Ascending aorta (tissue), 2 donors: ENCODE results near the gene KRTAP10-3. TPM values are rescaled to one million over a fixed set of nuclear protein-coding genes. Genes with fewer than 3 reads are reported as not detected.

Experiments
- DNase-seq, 2 donors: peaks; one replicate each; pipeline ENCODE4 v3.0.0-alpha.2; 2019; ENCODE audit warnings: low spot score in 2 of 2
- H3K27ac ChIP-seq, 2 donors: fragments of 200-600 bp; sonication (generic); one replicate each; pipeline ENCODE4 v1.5.1; 2016 to 2017; ENCODE audit warnings: mild to moderate bottlenecking in 1 of 2
- H3K27me3 ChIP-seq: fragments of 200-600 bp; sonication (generic); one replicate; pipeline ENCODE4 v1.5.1; 2017
- H3K36me3 ChIP-seq, 2 donors: fragments of 200-600 bp; sonication (generic); one replicate each; pipeline ENCODE4 v1.5.1; 2016
- H3K4me1 ChIP-seq, 2 donors: fragments of 200-600 bp; sonication (generic); one replicate each; pipeline ENCODE4 v1.5.1; 2016 to 2017; ENCODE audit warnings: mild to moderate bottlenecking in 1 of 2
- H3K4me3 ChIP-seq, 2 donors: fragments of 200-600 bp; sonication (generic); one replicate each; pipeline ENCODE4 v1.5.1; 2016 to 2017; ENCODE audit warnings: mild to moderate bottlenecking in 1 of 2
- H3K9me3 ChIP-seq, 2 donors: fragments of 200-600 bp; sonication (generic); one replicate each; pipeline ENCODE4 v1.5.1; 2016
- CTCF ChIP-seq, 3 experiments: fragments of 200-600 bp in 2 of 3; fragments of 450-650 bp in 1 of 3; sonication (generic) in 2 of 3; IDR thresholded peaks; one replicate each; pipeline ENCODE4 v1.5.1; 2016 to 2019; ENCODE audit warnings: antibody characterized with exemption in 3 of 3, mild to moderate bottlenecking in 1 of 3, moderate library complexity in 1 of 3
- intact Hi-C: fragments of 100-400 bp; cut with DNase I; formaldehyde crosslinking; loops from one replicate; pipeline ENCODE4 v1.15.1; 2023
- total RNA-seq: library from RNA; depleted of rRNA; stranded (reverse); fragments of >200 nt; gene quantifications from one replicate; pipeline ENCODE4 v1.1.0, GENCODE V29; 2016

The KRTAP10-3 gene
- total RNA-seq, 1 donor from 2014 or later, result not detected

- H3K4me3 ChIP-seq, result no peak overlapping the region
- no peaks in the 10 kb centered on the region for H3K9me3 ChIP-seq
- intact Hi-C loops, result no loop called here
- H3K27ac ChIP-seq, result no peak overlapping the region
- no peak for DNase-seq
- H3K4me1 ChIP-seq, result no peaks in the 10 kb centered on the region
- no peaks in the 10 kb centered on the region for H3K36me3 ChIP-seq
- H3K27me3 ChIP-seq, result no peaks in the 10 kb centered on the region
- no peak for TF ChIP-seq CTCF (IDR thresholded peaks at IDR 0.05)
Measured at GRCh38 chr21:44590311-44590721, 31.7 kb upstream of the KRTAP10-3 start.

- Histone ChIP-seq H3K27ac (no peak overlapping the region), H3K4me1 (no peaks in the 10 kb centered on the region), H3K9me3 (no peaks in the 10 kb centered on the region), H3K36me3 (no peaks in the 10 kb centered on the region), H3K4me3 (no peak overlapping the region), H3K27me3 (no peaks in the 10 kb centered on the region)
- intact Hi-C loops, result no loop called here
- TF ChIP-seq CTCF (IDR thresholded peaks at IDR 0.05), result no peak
- DNase-seq, result no peak
Measured at GRCh38 chr21:44589586-44590305, 31.2 kb upstream of the KRTAP10-3 start.

- TF ChIP-seq CTCF (IDR thresholded peaks at IDR 0.05), result no peak
- no peak for DNase-seq
- Histone ChIP-seq H3K4me3 (no peak overlapping the region), H3K27me3 (no peaks in the 10 kb centered on the region), H3K9me3 (no peaks in the 10 kb centered on the region), H3K4me1 (no peaks in the 10 kb centered on the region), H3K27ac (no peak overlapping the region), H3K36me3 (no peaks in the 10 kb centered on the region)
- intact Hi-C loops, result no loop called here
Measured at GRCh38 chr21:44589094-44589493, 30.5 kb upstream of the KRTAP10-3 start.

GRCh38 chr21:44585892-44586291 lies 27.3 kb upstream of the KRTAP10-3 start:
- TF ChIP-seq CTCF (IDR thresholded peaks at IDR 0.05), result no peak
- Histone ChIP-seq H3K4me3 (no peak overlapping the region), H3K9me3 (peaks cover 3 to 5% of the 10 kb centered on the region in 2 donors), H3K4me1 (no peaks in the 10 kb centered on the region), H3K27me3 (no peaks in the 10 kb centered on the region), H3K27ac (no peak overlapping the region), H3K36me3 (no peaks in the 10 kb centered on the region)
- DNase-seq, result no peak
- intact Hi-C loops, result no loop called here

- no peaks in the 10 kb centered on the region for H3K4me1 ChIP-seq
- no peak for DNase-seq
- H3K36me3 ChIP-seq, result no peaks in the 10 kb centered on the region
- TF ChIP-seq CTCF (IDR thresholded peaks at IDR 0.05), result no peak
- no peak overlapping the region for H3K4me3 ChIP-seq
- intact Hi-C loops, result no loop called here
- peaks cover 3 to 7% of the 10 kb centered on the region in 2 donors for H3K9me3 ChIP-seq
- no peaks in the 10 kb centered on the region for H3K27me3 ChIP-seq
- no peak overlapping the region for H3K27ac ChIP-seq
Measured at GRCh38 chr21:44583800-44584147, 25.2 kb upstream of the KRTAP10-3 start.
